Embryonic facial prominence (tissue), 1 donor: ENCODE results near the gene PDP2.
"Not testable (repeated sequence)": the region's sequence is repeated elsewhere in the genome, so short reads cannot be mapped to it uniquely, and the experiment has no call there.

Experiments
- DNase-seq: peaks from one replicate; pipeline ENCODE4 v3.0.0-alpha.2; 2016; ENCODE audit errors: extremely low spot score

PDP2 gene

GRCh38 chr16:66853261-66854139, 26.8 kb upstream of the PDP2 start:
- DNase-seq: no peak

- no peak for DNase-seq
Measured at GRCh38 chr16:66856184-66856730, 24.1 kb upstream of the PDP2 start.

GRCh38 chr16:66856801-66857200, 23.5 kb upstream of the PDP2 start:
- DNase-seq: no peak

- DNase-seq: no peak
Measured at GRCh38 chr16:66857437-66857836, 22.9 kb upstream of the PDP2 start.

GRCh38 chr16:66858740-66859396, 21.4 kb upstream of the PDP2 start:
- no peak for DNase-seq

GRCh38 chr16:66859397-66860068, 20.8 kb upstream of the PDP2 start:
- no peak for DNase-seq

- DNase-seq: no peak
Measured at GRCh38 chr16:66862023-66862520, 18.2 kb upstream of the PDP2 start.

- no peak for DNase-seq
Measured at GRCh38 chr16:66863707-66864106, 16.6 kb upstream of the PDP2 start.

GRCh38 chr16:66869424-66869823, 10.9 kb upstream of the PDP2 start:
- DNase-seq: no peak

GRCh38 chr16:66871363-66871762, 9.0 kb upstream of the PDP2 start:
- not testable (repeated sequence) for DNase-seq

- no peak for DNase-seq
Measured at GRCh38 chr16:66871840-66872239, 8.5 kb upstream of the PDP2 start.

- DNase-seq: no peak
Measured at GRCh38 chr16:66872559-66872942, 7.8 kb upstream of the PDP2 start.

GRCh38 chr16:66872943-66873684, 7.2 kb upstream of the PDP2 start:
- DNase-seq: peak; percentile 50

- no peak for DNase-seq
Measured at GRCh38 chr16:66873685-66874055, 6.6 kb upstream of the PDP2 start.

GRCh38 chr16:66874079-66874775, 6.1 kb upstream of the PDP2 start:
- DNase-seq: no peak

- no peak for DNase-seq
Measured at GRCh38 chr16:66878067-66878466, 2.2 kb upstream of the PDP2 start.

GRCh38 chr16:66881014-66881417, 701 bp downstream of the PDP2 start:
- DNase-seq: no peak

- no peak for DNase-seq
Measured at GRCh38 chr16:66881560-66881959, 1.2 kb downstream of the PDP2 start.

- DNase-seq: no peak
Measured at GRCh38 chr16:66881964-66882508, 1.7 kb downstream of the PDP2 start.

GRCh38 chr16:66882702-66883101, 2.4 kb downstream of the PDP2 start:
- DNase-seq: no peak

- DNase-seq: no peak
Measured at GRCh38 chr16:66885491-66885890, 5.2 kb downstream of the PDP2 start.
